ENCODE data around the gene SERPINA12. TPM values are rescaled to one million over a fixed set of nuclear protein-coding genes. Genes with fewer than 3 reads are reported as not detected.
"Not testable (repeated sequence)": the region's sequence is repeated elsewhere in the genome, so short reads cannot be mapped to it uniquely, and the experiment has no call there.

SERPINA12 gene
- total RNA-seq, 1 donor from 2014 or later = not detected

- Histone ChIP-seq H3K4me3 (no peak overlapping the region), H3K4me1 (no peaks in the 10 kb centered on the region), H3K9me3 (no peaks in the 10 kb centered on the region), H3K36me3 (no peaks in the 10 kb centered on the region), H3K27me3 (ENCODE audit: low read depth) (no peaks in the 10 kb centered on the region), H3K27ac (no peak overlapping the region)
- intact Hi-C loops (cut with DNase I) = no loop called here
- ATAC-seq (no peak), DNase-seq (no peak)
- TF ChIP-seq CTCF (IDR thresholded peaks at IDR 0.05) = no peak
Measured at GRCh38 chr14:94514351-94514750, 5.1 kb upstream of the SERPINA12 start.

GRCh38 chr14:94510481-94510880, 1.2 kb upstream of the SERPINA12 start:
- H3K4me1 ChIP-seq; ATAC-seq; H3K27me3 ChIP-seq (ENCODE audit: low read depth); H3K27ac ChIP-seq; DNase-seq; H3K36me3 ChIP-seq; H3K4me3 ChIP-seq; intact Hi-C loops (cut with DNase I); H3K9me3 ChIP-seq: not testable (repeated sequence)

- no peak for DNase-seq
- intact Hi-C loops (cut with DNase I) = no loop called here
- TF ChIP-seq CTCF (IDR thresholded peaks at IDR 0.05) = no peak
- H3K4me1 ChIP-seq = no peaks in the 10 kb centered on the region
- peaks cover 7% of the 10 kb centered on the region for H3K27me3 ChIP-seq (ENCODE audit: low read depth)
- H3K36me3 ChIP-seq = no peaks in the 10 kb centered on the region
- H3K9me3 ChIP-seq = no peaks in the 10 kb centered on the region
- H3K4me3 ChIP-seq = no peak overlapping the region
- no peak for ATAC-seq
- no peak overlapping the region for H3K27ac ChIP-seq
Measured at GRCh38 chr14:94505641-94506040, 3.6 kb downstream of the SERPINA12 start.

GRCh38 chr14:94505206-94505605, 4.1 kb downstream of the SERPINA12 start:
- no peaks in the 10 kb centered on the region for H3K36me3 ChIP-seq
- H3K27ac ChIP-seq = no peak overlapping the region
- intact Hi-C loops (cut with DNase I) = no loop called here
- ATAC-seq (no peak), DNase-seq (no peak)
- no peaks in the 10 kb centered on the region for H3K9me3 ChIP-seq
- no peak for TF ChIP-seq CTCF (IDR thresholded peaks at IDR 0.05)
- H3K27me3 ChIP-seq (ENCODE audit: low read depth) = peaks cover 7% of the 10 kb centered on the region
- no peak overlapping the region for H3K4me3 ChIP-seq
- no peaks in the 10 kb centered on the region for H3K4me1 ChIP-seq

- intact Hi-C loops (cut with DNase I) = no loop called here
- Histone ChIP-seq H3K4me1 (no peaks in the 10 kb centered on the region), H3K27me3 (ENCODE audit: low read depth) (peaks cover 7% of the 10 kb centered on the region), H3K27ac (no peak overlapping the region), H3K4me3 (no peak overlapping the region), H3K36me3 (no peaks in the 10 kb centered on the region), H3K9me3 (no peaks in the 10 kb centered on the region)
- ATAC-seq = peak in 1 of 2 donors; percentile 26
- DNase-seq = no peak
- TF ChIP-seq CTCF (IDR thresholded peaks at IDR 0.05) = no peak
Measured at GRCh38 chr14:94501588-94502516, 7.4 kb downstream of the SERPINA12 start.

GRCh38 chr14:94500264-94500663, 9.0 kb downstream of the SERPINA12 start:
- Histone ChIP-seq H3K36me3 (no peaks in the 10 kb centered on the region), H3K27me3 (ENCODE audit: low read depth) (peaks cover 2% of the 10 kb centered on the region), H3K9me3 (no peaks in the 10 kb centered on the region), H3K4me1 (no peaks in the 10 kb centered on the region), H3K27ac (no peak overlapping the region), H3K4me3 (no peak overlapping the region)
- ATAC-seq (no peak), DNase-seq (no peak)
- TF ChIP-seq CTCF (IDR thresholded peaks at IDR 0.05) = no peak
- intact Hi-C loops (cut with DNase I) = no loop called here
